Activated CD4-positive, alpha-beta memory T cell treated with anti-CD3 and anti-CD28 coated beads, Interleukin-2, amount 10 ng/mL, durations not matched to agents 7 days and 5 days (primary cell): ENCODE results near the gene ALPI. TPM values are rescaled to one million over a fixed set of nuclear protein-coding genes. Genes with fewer than 3 reads are reported as not detected.
A peak's percentile ranks its signal among the peaks of the same experiment; 100 is the strongest.

ENCODE experiments used
- CTCF ChIA-PET: fragments of 350-600 bp; sonication (Branson Sonifier 250); formaldehyde crosslinking; loops from one replicate; lab custom pipeline; 2021; ENCODE audit warnings: antibody characterized with exemption, inconsistent platforms; lab: Charles Lee
- POLR2A ChIA-PET: fragments of 350-600 bp; sonication (Branson Sonifier 250); formaldehyde crosslinking; loops from one replicate; lab custom pipeline; 2021; ENCODE audit warnings: antibody characterized with exemption; lab: Charles Lee
- DNase-seq: peaks from one replicate; pipeline ENCODE4 v3.0.0-alpha.2; 2020
- H3K27ac Mint-ChIP-seq: one replicate; pipeline ENCODE4 v1.8.0; 2021; ENCODE audit warnings: mild to moderate bottlenecking, mixed read lengths
- H3K27me3 Mint-ChIP-seq: one replicate; pipeline ENCODE4 v1.8.0; 2021; ENCODE audit warnings: mixed read lengths
- H3K36me3 Mint-ChIP-seq: one replicate; pipeline ENCODE4 v1.8.0; 2021; ENCODE audit warnings: low read depth, mixed read lengths
- H3K4me1 Mint-ChIP-seq: one replicate; pipeline ENCODE4 v1.8.0; 2021; ENCODE audit warnings: mixed read lengths
- H3K4me3 Mint-ChIP-seq: one replicate; pipeline ENCODE4 v1.8.0; 2021; ENCODE audit warnings: mild to moderate bottlenecking, mixed read lengths
- H3K9me3 Mint-ChIP-seq: one replicate; pipeline ENCODE4 v1.8.0; 2021; ENCODE audit warnings: mixed read lengths
- total RNA-seq, 2 experiments: library from RNA; stranded (reverse); gene quantifications; one replicate each; pipeline ENCODE4 v1.2.3, GENCODE V29; 2021

ALPI gene
- total RNA-seq, 2 experiments from 2014 or later: not detected

DNA sequence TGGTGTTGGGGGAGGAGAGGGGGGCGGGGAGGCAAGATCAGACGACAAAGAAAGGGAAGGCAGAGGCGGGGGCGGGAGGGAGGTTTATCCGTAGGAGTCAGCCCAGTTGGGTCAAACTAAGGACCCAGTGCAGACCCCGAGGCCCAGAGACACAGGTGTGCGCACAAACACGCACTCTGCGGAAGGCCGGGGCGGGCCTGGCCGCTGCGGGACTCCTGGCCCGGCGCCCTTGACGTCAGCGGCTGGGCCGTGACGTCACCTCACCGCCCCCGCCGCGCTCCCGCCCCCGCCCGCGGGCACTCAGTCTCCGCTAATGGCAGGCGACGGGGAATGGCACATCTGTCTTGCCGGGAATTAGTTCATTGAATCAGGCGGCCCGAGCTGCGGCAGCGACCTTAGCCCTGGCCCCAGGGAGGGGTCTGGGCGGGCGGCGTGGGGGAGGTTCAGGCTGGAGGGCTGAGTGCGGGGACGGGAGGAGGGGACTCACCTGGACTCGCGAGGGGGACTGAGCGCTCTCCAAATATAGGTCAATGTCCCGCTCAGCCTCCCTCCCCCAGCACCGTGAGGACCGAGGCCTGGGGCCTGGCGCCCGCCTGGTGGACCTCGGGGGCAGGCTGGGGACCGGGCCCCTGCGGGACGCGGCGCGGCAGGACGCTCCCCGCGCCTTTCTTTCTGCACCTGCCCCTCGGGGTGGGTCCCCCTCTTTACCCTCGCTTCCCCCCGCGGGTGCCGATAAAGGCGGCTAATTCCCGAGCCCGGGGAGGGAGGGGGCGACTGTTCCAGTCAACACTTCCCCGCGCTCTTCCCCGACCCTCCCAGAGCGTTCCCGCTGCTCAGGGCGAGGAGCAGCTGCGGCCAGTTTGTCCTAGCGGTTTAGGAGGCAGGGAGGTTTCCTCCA lies 47.2 kb downstream of the ALPI start:
- ChIA-PET POLR2A (no interaction called here), CTCF (interaction anchor here (1.1 kb wide), 1 partner anchor 19 kb away, joined by 3 read pairs; no protein-coding TSS in a partner anchor)
- H3K4me3 Mint-ChIP-seq: no peak overlapping the region
- no peak overlapping the region for H3K27ac Mint-ChIP-seq
- no peaks in the 10 kb centered on the region for H3K36me3 Mint-ChIP-seq
- H3K4me1 Mint-ChIP-seq: peaks cover 4% of the 10 kb centered on the region
- peaks cover 49% of the 10 kb centered on the region for H3K27me3 Mint-ChIP-seq
- peak; percentile 27 for DNase-seq
- H3K9me3 Mint-ChIP-seq: no peaks in the 10 kb centered on the region

DNA sequence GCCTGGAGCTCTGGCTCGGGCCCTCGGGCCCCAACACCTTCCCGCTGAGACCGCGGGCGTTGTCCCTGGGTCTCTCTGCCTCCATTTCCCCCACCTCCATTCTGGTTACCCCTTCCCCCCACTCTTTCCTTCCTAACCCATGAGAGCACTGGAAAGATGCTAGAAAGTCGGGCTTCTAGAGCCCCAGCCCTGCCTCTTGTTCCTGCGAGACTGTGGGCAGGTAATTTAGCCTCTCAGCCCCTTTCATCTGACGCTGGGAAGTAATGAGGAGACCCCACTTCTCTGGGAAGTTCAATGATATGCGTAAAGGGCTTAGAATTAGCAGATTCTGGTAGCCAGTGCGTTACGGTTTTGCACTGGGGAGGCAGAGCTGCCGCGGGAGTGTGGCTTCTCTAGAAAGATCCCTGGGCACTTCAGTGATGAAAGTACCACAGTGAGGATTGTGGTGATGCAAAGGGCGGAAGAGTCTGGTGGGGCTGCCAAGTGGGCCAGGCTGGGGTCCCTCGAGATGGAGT lies 47.9 kb downstream of the ALPI start:
- Mint-ChIP-seq H3K27me3 (peaks cover 45% of the 10 kb centered on the region), H3K4me3 (no peak overlapping the region)

DNA sequence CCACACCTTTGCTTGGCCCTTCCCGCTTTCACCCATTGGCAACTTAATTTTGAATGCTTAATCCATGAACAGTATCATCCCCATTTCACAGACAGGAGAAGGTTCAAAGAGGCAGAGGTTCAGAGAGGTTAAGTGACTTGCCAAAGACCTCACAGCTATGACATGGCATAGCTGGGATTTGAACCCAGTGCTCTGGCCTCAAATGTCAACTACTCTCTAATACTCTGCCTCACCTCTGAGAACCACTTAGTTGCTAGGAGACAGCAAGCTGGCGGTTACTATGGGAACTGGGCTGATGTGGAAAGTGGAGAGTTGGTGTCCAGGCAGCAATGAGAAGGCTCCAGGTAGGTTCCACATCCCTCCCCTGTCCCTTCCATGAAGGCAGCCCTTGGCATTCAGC lies 48.5 kb downstream of the ALPI start:
- H3K4me1 Mint-ChIP-seq: peaks cover 4% of the 10 kb centered on the region
- H3K9me3 Mint-ChIP-seq: no peaks in the 10 kb centered on the region
- no peak for DNase-seq
- ChIA-PET CTCF (interaction anchor here (1.1 kb wide), 1 partner anchor 18 kb away, joined by 3 read pairs; no protein-coding TSS in a partner anchor), POLR2A (no interaction called here)
- no peak overlapping the region for H3K27ac Mint-ChIP-seq
- no peaks in the 10 kb centered on the region for H3K36me3 Mint-ChIP-seq
- peaks cover 45% of the 10 kb centered on the region for H3K27me3 Mint-ChIP-seq
- no peak overlapping the region for H3K4me3 Mint-ChIP-seq

More for the DNA sequence above, 47.9 kb downstream of the ALPI start:
- ChIA-PET CTCF (interaction anchor here (1.1 kb wide), 1 partner anchor 18 kb away, joined by 3 read pairs; no protein-coding TSS in a partner anchor), POLR2A (no interaction called here)
- DNase-seq: no peak
- Mint-ChIP-seq H3K27ac (no peak overlapping the region), H3K4me1 (peaks cover 4% of the 10 kb centered on the region), H3K9me3 (no peaks in the 10 kb centered on the region), H3K36me3 (no peaks in the 10 kb centered on the region)

DNA sequence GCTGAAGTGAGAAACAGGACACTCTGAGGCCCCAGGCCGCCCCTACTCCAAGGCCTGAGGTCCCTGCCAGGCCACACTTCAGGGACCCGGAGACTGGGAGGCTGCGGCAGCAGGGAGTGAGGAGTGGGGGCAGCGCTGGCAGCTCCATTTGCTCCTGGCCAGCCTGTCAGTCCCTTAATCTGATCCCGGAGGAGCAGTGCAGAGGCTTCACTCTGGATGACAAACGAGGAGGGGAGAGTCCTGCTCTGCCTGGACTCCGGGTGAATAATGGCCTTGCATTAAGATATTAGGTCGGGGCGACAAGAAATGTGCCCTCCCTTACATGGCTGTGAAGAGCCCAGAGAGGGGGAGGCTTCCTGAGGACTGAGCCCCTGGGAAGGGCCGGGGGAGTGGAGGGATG lies 49.9 kb downstream of the ALPI start:
- CTCF ChIA-PET: no interaction called here
- Mint-ChIP-seq H3K36me3 (no peaks in the 10 kb centered on the region), H3K9me3 (no peaks in the 10 kb centered on the region), H3K27ac (no peak overlapping the region), H3K4me3 (no peak overlapping the region), H3K27me3 (peaks cover 40% of the 10 kb centered on the region), H3K4me1 (peaks cover 4% of the 10 kb centered on the region)
- no peak for DNase-seq
- POLR2A ChIA-PET: no interaction called here

DNA sequence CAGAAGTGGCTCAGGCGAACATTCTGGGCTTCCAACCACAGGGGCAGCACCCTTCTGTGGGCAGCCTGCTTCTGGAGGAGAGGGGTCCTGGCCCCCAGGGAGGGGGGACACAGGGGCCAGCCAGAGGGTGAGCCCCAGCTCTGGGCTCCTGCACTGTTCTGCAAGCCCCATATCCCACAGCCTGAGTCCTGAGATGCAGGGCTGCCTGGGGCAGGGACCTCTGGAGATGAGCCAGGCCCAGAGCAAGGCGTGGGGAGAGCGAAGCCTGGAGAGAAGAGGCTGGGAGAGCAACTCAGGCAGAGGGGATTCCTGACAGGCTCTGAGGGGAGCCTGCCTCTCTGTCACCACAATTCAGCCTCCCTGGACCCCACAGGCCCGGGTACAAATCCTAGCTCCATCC lies 50.8 kb downstream of the ALPI start:
- peaks cover 35% of the 10 kb centered on the region for H3K27me3 Mint-ChIP-seq
- H3K4me1 Mint-ChIP-seq: peaks cover 4% of the 10 kb centered on the region
- POLR2A ChIA-PET: no interaction called here
- no peaks in the 10 kb centered on the region for H3K36me3 Mint-ChIP-seq
- CTCF ChIA-PET: no interaction called here
- H3K27ac Mint-ChIP-seq: no peak overlapping the region
- no peak overlapping the region for H3K4me3 Mint-ChIP-seq
- DNase-seq: no peak
- no peaks in the 10 kb centered on the region for H3K9me3 Mint-ChIP-seq

DNA sequence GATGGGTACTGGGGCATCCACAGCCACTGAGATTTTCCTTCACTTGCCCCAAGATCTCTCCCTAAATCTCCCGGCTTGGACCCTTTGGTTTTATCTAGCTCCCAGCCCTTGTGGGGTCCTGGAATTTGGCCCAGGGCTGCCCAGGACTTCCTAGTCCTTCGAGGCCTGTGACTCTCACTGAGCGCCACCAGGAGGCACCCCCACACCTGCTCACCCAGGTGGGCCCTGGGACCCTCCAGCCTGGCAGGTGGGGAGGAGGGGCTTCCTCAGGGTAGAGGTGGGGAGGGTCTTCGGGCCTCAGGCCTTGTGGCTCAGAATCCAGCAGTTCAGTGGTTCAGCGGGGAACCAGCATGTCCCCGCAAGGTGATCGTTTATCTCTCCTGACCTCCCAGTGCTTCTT lies 52.3 kb downstream of the ALPI start:
- DNase-seq: no peak
- Mint-ChIP-seq H3K4me3 (no peak overlapping the region), H3K36me3 (no peaks in the 10 kb centered on the region), H3K27ac (no peak overlapping the region), H3K4me1 (peaks cover 2% of the 10 kb centered on the region), H3K27me3 (peaks cover 27% of the 10 kb centered on the region), H3K9me3 (no peaks in the 10 kb centered on the region)
- CTCF ChIA-PET: no interaction called here
- POLR2A ChIA-PET: no interaction called here

Other genes starting within 250 kb of the ALPI start
- not detected for gene ALPP, start 77.4 kb upstream of the ALPI start, total RNA-seq
- not detected for gene ALPG, start 49.3 kb upstream of the ALPI start, total RNA-seq
- not detected for gene ECEL1, start 31.7 kb downstream of the ALPI start, total RNA-seq
- not detected for gene PRSS56, start 64.2 kb downstream of the ALPI start, total RNA-seq
- gene CHRND, start 70.0 kb downstream of the ALPI start, total RNA-seq: not detected
- not detected for gene CHRNG, start 83.5 kb downstream of the ALPI start, total RNA-seq
- gene TIGD1, start 94.4 kb downstream of the ALPI start, total RNA-seq: 1 to 10 TPM; 7.8 to 7.9 TPM
- 10 to 100 TPM; 72.8 to 74.6 TPM for gene EIF4E2, start 94.5 kb downstream of the ALPI start, total RNA-seq
- gene EFHD1, start 177.5 kb downstream of the ALPI start, total RNA-seq: 1 to 10 TPM; 2.0 to 2.7 TPM
- gene GIGYF2, start 241.2 kb downstream of the ALPI start, total RNA-seq: 10 to 100 TPM; 56.5 to 59.9 TPM